Spleen (tissue), 7 donors: Measurements from ENCODE around the gene LGR6.

Experiments used
- CTCF ChIP-seq, 11 experiments: fragments of 200-600 bp in 7 of 11; fragments of 450-650 bp in 4 of 11; sonication (generic) in 4 of 11; IDR thresholded peaks in 8 of 11; conservative IDR thresholded peaks in 3 of 11; 1 replicate in 7 of 11; 2 replicates in 4 of 11; pipeline versions ENCODE4 v1.4.0 to v1.8.0; 2016 to 2021; ENCODE audit warnings: antibody characterized with exemption in 11 of 11, inconsistent platforms in 4 of 11, mild to moderate bottlenecking in 1 of 11
- POLR2AphosphoS5 ChIP-seq, 3 donors: sonication (generic); formaldehyde crosslinking; IDR thresholded peaks; one replicate each; pipeline ENCODE4 v1.5.1; 2017; ENCODE audit warnings: antibody characterized with exemption in 3 of 3
- donor health status: DM: no; HTN: no; CAD: no; lungs with moderate emphysema.
- donor health status: DM: no; HTN: no; CAD: no.
- donor health status: DM: no; HTN: no; CAD: no.

GRCh38 chr1:202187697-202188407, 5.7 kb upstream of the LGR6 start:
- TF ChIP-seq CTCF (IDR thresholded peaks at IDR 0.05 in 8 of 11, conservative IDR thresholded peaks at IDR 0.05 in 3 of 11) (no peak), POLR2AphosphoS5 (IDR thresholded peaks at IDR 0.05) (no peak)
